Spleen (tissue), 7 donors: Measurements from ENCODE around the gene ARHGEF7.

Experiments
- CTCF ChIP-seq, 11 experiments: fragments of 200-600 bp in 7 of 11; fragments of 450-650 bp in 4 of 11; sonication (generic) in 4 of 11; IDR thresholded peaks in 8 of 11; conservative IDR thresholded peaks in 3 of 11; 1 replicate in 7 of 11; 2 replicates in 4 of 11; pipeline versions ENCODE4 v1.4.0 to v1.8.0; 2016 to 2021; ENCODE audit warnings: antibody characterized with exemption in 11 of 11, inconsistent platforms in 4 of 11, mild to moderate bottlenecking in 1 of 11
- POLR2AphosphoS5 ChIP-seq, 3 donors: sonication (generic); formaldehyde crosslinking; IDR thresholded peaks; one replicate each; pipeline ENCODE4 v1.5.1; 2017; ENCODE audit warnings: antibody characterized with exemption in 3 of 3
- donor health status: DM: no; HTN: no; CAD: no; lungs with moderate emphysema.
- donor health status: DM: no; HTN: no; CAD: no.
- donor health status: DM: no; HTN: no; CAD: no.

DNA sequence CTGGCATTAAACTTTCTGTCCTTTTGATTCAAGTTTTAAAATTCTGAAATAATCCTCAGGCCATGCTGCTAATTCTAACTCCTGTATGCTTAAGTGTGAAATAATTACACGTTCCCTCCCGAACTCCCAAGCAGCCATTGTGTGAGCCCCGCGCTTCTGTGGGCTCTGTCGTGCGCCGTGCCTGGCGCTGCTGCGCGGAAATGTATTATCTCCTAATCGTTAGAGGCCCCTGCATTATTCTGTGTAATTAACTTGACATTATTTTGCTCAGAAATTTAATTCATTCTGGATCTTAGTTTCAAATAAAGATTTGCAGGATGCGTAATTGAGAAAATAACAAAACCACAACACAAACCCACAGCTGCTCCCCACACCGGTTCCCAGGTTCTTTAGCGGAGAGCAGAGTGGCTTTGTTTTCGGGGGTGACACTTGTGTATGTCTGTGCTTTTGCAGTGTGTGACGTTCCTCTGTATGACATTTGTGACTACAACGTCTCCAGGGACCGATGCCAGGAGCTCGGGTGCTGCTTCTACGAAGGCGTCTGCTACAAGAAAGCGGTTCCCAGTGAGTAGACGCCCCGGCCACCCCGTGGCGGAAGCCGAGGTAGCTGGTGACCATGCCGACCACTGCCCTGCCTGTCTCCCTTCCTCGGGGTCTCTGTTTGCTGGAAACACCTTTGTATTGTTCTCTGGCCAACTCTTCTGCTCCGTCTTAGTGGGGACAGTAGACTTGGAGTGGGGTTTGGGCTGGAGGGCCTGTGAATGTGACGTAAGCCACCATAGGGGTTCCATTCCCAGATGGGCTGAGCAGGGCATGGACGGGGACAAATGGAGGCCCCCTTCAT, 212.8 kb downstream of the ARHGEF7 start:
- no peak for TF ChIP-seq POLR2AphosphoS5 (IDR thresholded peaks at IDR 0.05)
- no peak for TF ChIP-seq CTCF (IDR thresholded peaks at IDR 0.05 in 8 of 11, conservative IDR thresholded peaks at IDR 0.05 in 3 of 11)
